HPDE6-E6E7 (cell line): Measurements from ENCODE around the gene PEMT.

Experiments used
- DNase-seq: peaks from one replicate; pipeline ENCODE4 v3.0.0; 2011; ENCODE audit warnings: missing footprints; ENCODE audit errors: extremely low spot score

The PEMT gene

GRCh38 chr17:17514993-17515933, 76.2 kb downstream of the PEMT start:
- DNase-seq: no peak

- no peak for DNase-seq
These were observed 77.0 kb downstream of the PEMT start for GRCh38 chr17:17514361-17514992.

GRCh38 chr17:17513626-17514025, 77.9 kb downstream of the PEMT start:
- no peak for DNase-seq

- DNase-seq: no peak
These were observed 78.6 kb downstream of the PEMT start for GRCh38 chr17:17512866-17513265.

GRCh38 chr17:17511881-17512858, 79.3 kb downstream of the PEMT start:
- peak; percentile 93 for DNase-seq

GRCh38 chr17:17511293-17511741, 80.2 kb downstream of the PEMT start:
- DNase-seq: no peak

- no peak for DNase-seq
These were observed 80.8 kb downstream of the PEMT start for GRCh38 chr17:17510456-17511292.

- no peak for DNase-seq
These were observed 81.7 kb downstream of the PEMT start for GRCh38 chr17:17509601-17510425.

- DNase-seq: no peak
These were observed 82.6 kb downstream of the PEMT start for GRCh38 chr17:17508646-17509591.

- DNase-seq: no peak
These were observed 83.4 kb downstream of the PEMT start for GRCh38 chr17:17508019-17508535.

GRCh38 chr17:17507465-17508011, 84.0 kb downstream of the PEMT start:
- DNase-seq: no peak

- no peak for DNase-seq
These were observed 84.5 kb downstream of the PEMT start for GRCh38 chr17:17506893-17507464.

- DNase-seq: no peak
These were observed 85.2 kb downstream of the PEMT start for GRCh38 chr17:17506181-17506741.

GRCh38 chr17:17505610-17506171, 85.8 kb downstream of the PEMT start:
- DNase-seq: no peak

- no peak for DNase-seq
These were observed 86.4 kb downstream of the PEMT start for GRCh38 chr17:17505151-17505550.

GRCh38 chr17:17504341-17505140, 87.0 kb downstream of the PEMT start:
- no peak for DNase-seq
